HG03095 (cell line): ENCODE results near the gene RALY.

Source experiments
- ATAC-seq: cut with Tn5 transposase; IDR thresholded peaks from one replicate; pipeline ENCODE4 v1.9.1; 2021; ENCODE audit warnings: moderate library complexity; ENCODE audit not compliant: unreplicated experiment

RALY gene

DNA sequence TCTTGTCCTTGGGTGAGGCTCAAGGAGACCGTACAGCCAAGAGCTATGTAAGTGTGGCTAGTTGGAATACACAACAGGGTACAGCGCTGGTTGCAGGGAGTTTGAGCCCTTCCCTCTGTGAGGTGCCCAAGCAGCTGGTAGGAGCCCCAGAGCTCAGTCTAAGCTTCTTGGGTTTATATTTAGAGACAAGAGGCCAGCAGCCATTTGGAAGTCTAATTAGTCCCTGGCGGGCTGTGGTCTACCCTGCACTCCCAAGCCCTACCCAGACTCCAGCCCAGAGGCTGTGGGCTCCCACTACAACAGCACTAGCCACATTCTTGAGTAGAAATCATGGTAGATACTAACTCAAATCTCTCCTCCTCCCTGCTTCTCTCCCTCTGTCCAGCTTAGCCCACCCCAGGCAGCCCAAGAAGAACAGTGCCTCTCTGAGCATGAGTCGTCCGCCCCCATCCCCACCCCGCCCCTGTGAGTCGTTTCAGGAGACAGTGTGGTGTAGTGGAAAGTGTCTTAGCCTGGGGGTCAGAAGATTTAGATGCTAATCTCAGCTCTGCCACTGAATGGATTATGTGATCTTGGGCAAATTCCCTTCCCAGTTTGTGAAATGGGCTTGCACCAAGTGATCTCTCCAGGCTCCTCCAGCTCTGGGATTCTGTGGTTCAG, 80.5 kb downstream of the RALY start:
- ATAC-seq: no peak

- ATAC-seq: no peak
Measured at GRCh38 chr20:34075647-34076046, 81.9 kb downstream of the RALY start.

- ATAC-seq: no peak
Measured at GRCh38 chr20:34076952-34077351, 83.2 kb downstream of the RALY start.

DNA sequence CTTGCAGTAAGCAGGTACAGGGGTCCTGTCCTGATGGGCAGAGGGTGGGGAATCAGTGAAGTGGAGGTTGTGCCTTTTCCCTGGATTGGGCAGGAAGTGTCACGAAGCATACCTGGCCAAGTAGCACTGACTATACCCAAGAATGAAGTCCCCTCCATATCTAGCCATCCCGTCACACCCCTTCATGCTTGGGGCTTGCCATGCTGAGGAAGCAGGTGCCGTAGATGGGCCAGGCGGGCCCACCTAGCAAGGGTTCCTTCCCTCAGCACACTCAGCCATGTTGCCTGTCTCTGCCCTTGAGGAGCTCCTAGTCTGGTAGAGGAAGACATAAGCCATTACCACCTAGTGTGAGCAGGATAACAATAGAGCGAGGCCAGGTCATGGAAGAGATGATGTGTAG, 84.8 kb downstream of the RALY start:
- ATAC-seq: no peak

DNA sequence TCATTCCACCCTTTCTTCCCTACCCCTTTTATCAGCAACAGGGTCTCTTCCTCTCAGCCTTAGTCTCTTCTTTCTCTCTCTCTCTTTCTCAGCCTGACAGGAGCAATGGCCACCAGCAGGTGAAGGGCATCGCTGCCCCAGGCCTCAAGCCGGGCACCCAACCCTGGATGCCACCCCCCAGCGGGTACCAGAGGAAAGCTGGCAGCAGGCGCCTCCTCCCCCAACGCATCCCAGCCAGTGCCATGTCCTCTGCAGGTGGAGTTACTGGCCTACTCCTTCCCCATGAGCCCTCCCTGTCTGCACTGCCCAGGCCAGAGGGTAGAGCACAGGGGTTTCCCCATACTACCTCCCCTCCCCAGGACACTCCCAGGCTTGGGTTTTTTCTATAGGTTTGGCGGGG, 86.1 kb downstream of the RALY start:
- ATAC-seq: no peak

GRCh38 chr20:34082232-34082887, 88.6 kb downstream of the RALY start:
- ATAC-seq: no peak

DNA sequence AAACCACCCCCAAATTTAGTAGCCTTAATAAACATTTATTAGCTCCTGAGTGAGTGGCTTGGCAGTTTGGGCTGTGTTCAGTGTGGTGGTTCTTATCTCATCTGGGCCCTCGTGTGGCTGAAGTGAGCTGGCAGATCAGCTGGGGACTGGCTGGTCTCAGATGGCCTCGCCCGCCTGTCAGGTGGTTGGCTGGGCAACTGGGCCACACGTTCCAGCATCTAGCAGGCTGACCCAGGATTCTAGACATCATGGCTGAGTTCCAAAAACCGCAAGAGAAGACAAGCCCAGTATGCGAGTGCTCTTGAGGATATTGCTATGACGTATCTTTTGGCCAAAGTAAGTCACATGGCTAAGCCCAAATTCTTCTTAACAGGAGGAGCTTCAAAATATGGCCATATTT, 89.4 kb downstream of the RALY start:
- no peak for ATAC-seq

- no peak for ATAC-seq
Measured at GRCh38 chr20:34083781-34084180, 90.1 kb downstream of the RALY start.

GRCh38 chr20:34084227-34084923, 90.7 kb downstream of the RALY start:
- ATAC-seq: no peak

GRCh38 chr20:34085544-34086040, 91.9 kb downstream of the RALY start:
- no peak for ATAC-seq

DNA sequence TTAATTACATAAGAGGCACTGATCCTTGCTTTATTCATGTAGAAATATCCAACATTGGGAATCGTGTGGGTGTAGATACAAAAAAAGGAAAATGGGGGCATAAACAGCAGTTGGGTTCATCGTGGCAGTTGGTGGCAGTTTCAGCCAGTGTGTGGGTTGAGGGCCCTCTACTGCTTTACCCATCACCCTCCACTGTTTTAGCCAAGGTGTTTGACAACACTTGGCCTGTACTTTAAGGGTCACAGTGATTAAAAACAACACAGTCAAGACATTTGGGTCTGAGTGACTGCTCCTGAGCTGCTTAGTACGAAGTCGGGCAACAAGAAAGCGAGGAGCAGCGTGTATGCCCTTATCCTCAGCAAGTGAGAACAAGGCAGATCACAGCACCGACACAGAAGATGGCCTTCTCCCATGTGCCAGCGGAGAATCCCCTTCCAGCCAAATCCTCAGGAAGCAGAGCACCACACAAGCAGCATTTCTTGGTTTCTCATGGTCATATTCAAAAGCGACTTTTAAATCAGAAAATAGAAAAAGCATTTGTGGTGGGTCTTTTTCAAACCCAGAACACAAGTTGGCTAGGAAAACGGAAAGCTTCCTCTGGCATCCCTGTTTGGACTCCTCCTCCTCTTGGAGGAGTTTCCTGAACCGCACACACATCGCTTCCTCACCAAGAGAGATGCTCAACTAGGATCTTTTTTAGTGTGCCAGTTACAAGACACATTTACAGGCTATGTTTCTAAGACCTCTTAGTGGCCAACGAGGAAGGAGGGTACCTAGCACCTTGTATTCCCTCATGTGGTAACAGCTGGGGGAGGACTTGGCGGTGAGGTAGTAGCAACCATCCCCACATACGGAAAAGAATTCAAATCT, 94.8 kb downstream of the RALY start:
- no peak for ATAC-seq

GRCh38 chr20:34089175-34089479, 95.4 kb downstream of the RALY start:
- ATAC-seq: no peak

GRCh38 chr20:34089655-34090345, 96.1 kb downstream of the RALY start:
- no peak for ATAC-seq

DNA sequence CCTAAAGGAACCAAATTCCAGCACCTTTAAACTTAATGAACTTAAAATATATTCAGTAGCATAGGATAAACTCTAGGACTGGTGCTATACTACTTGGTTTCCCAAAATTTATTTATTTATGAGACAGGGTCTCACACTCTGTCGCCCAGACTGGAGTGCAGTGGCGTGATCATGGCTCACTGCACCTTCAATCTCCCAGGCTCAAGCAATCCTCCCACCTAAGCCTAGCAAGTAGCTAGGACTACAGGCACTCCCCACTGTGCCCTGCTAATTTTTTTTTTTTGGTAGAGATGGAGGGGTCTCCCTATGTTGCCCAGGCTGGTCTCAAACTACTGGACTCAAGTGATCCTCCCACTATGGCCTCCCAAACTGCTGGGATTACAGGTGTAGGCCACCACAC, 96.9 kb downstream of the RALY start:
- no peak for ATAC-seq

GRCh38 chr20:34091637-34092200, 98.0 kb downstream of the RALY start:
- no peak for ATAC-seq

GRCh38 chr20:34093895-34094294, 100.2 kb downstream of the RALY start:
- ATAC-seq: no peak

- no peak for ATAC-seq
Measured at GRCh38 chr20:34095825-34096224, 102.1 kb downstream of the RALY start.

DNA sequence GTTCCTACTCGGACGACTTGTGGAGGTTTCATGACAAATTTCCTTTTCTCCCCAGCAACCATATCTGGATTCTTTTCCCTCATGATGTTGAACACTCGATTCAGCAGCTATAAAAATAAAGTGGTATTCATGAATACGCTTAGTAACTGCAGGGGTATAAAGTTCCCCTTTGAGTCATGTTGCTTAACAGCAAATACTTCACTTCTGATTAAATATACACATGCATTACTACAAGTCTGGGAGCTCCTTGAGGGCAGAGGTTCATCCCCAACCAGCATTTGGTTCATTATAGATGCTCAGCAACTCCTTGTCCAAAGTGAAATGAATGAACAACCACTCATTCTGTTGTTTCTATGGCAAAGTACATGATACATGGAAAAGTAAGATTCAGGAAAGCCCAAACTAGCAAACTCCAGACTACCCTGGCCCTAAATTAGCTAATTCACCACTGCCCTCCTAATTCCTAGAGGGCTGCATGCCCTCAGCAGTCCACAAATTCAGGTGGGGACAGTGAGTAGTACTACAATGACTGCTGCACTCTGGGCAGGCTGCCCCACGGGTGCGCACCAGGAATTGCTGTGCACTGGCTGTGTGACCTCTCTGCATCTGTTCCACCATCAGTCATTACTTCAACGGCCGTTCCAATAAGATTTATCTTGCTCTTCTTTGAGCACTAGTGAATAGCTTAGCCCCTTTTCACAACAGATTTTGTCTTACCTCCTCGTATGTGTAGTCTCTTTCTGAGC, 103.2 kb downstream of the RALY start:
- no peak for ATAC-seq

- no peak for ATAC-seq
Measured at GRCh38 chr20:34098570-34098969, 104.9 kb downstream of the RALY start.

- no peak for ATAC-seq
Measured at GRCh38 chr20:34099675-34100074, 106.0 kb downstream of the RALY start.
